H9 (cell line): ENCODE measurements around the gene MED1. TPM values are rescaled to one million over a fixed set of nuclear protein-coding genes. Genes with fewer than 3 reads are reported as not detected.
A peak's percentile ranks its signal among the peaks of the same experiment; 100 is the strongest.

ENCODE experiments used
- DNase-seq: peaks from one replicate; pipeline ENCODE4 v3.0.0-alpha.2; 2017
- H2AFZ ChIP-seq: one replicate; pipeline ENCODE4 v1.6.1; 2013; ENCODE audit warnings: mild to moderate bottlenecking, low read length, control low read depth, moderate library complexity
- H2AK5ac ChIP-seq: 2 replicates; pipeline ENCODE4 v1.6.1; 2013; ENCODE audit warnings: low read length, control low read depth, mixed read lengths; ENCODE audit not compliant: insufficient read length
- H2BK120ac ChIP-seq: one replicate; pipeline ENCODE4 v1.6.1; 2013; ENCODE audit warnings: low read depth, mild to moderate bottlenecking, low read length, control low read depth, inconsistent platforms; ENCODE audit not compliant: poor library complexity, severe bottlenecking
- H2BK12ac ChIP-seq: 2 replicates; pipeline ENCODE4 v1.6.1; 2013; ENCODE audit warnings: low read length, control low read depth, mixed read lengths, low read depth; ENCODE audit not compliant: insufficient read length
- H2BK15ac ChIP-seq: 2 replicates; pipeline ENCODE4 v1.6.1; 2013; ENCODE audit warnings: low read depth, low read length, control low read depth
- H2BK20ac ChIP-seq: one replicate; pipeline ENCODE4 v1.6.1; 2013; ENCODE audit warnings: low read depth, mild to moderate bottlenecking, low read length, control low read depth, inconsistent platforms; ENCODE audit not compliant: poor library complexity, severe bottlenecking
- H2BK5ac ChIP-seq: 2 replicates; pipeline ENCODE4 v1.6.1; 2013; ENCODE audit warnings: low read length, control low read depth, mixed read lengths; ENCODE audit not compliant: insufficient read length
- H3K14ac ChIP-seq: 2 replicates; pipeline ENCODE4 v1.6.1; 2013; ENCODE audit warnings: low read length, control low read depth; ENCODE audit not compliant: insufficient read depth
- H3K18ac ChIP-seq: 2 replicates; pipeline ENCODE4 v1.6.1; 2013; ENCODE audit warnings: low read depth, mild to moderate bottlenecking, mixed read lengths, low read length, control low read depth; ENCODE audit not compliant: insufficient read length
- H3K23ac ChIP-seq: 2 replicates; pipeline ENCODE4 v1.6.1; 2013; ENCODE audit warnings: low read length, control low read depth, mixed read lengths, low read depth; ENCODE audit not compliant: insufficient read length
- H3K23me2 ChIP-seq: 2 replicates; pipeline ENCODE4 v1.6.1; 2013; ENCODE audit warnings: low read depth, mild to moderate bottlenecking, mixed read lengths, low read length, control low read depth; ENCODE audit not compliant: insufficient read length, poor library complexity, severe bottlenecking
- H3K27ac ChIP-seq: 2 replicates; pipeline ENCODE4 v1.5.1; 2013; ENCODE audit warnings: low read length, control low read depth, mixed read lengths, low read depth; ENCODE audit not compliant: insufficient read length
- H3K27me3 ChIP-seq: 2 replicates; pipeline ENCODE4 v1.6.1; 2013; ENCODE audit warnings: low read length, control low read depth, inconsistent platforms; ENCODE audit not compliant: insufficient read depth
- H3K4ac ChIP-seq: 2 replicates; pipeline ENCODE4 v1.6.1; 2013; ENCODE audit warnings: low read depth, mild to moderate bottlenecking, control low read depth, inconsistent platforms, low read length, moderate library complexity
- H3K4me1 ChIP-seq: 2 replicates; pipeline ENCODE4 v1.6.1; 2013; ENCODE audit warnings: low read length, control low read depth, inconsistent platforms; ENCODE audit not compliant: insufficient read depth
- H3K4me2 ChIP-seq: 2 replicates; pipeline ENCODE4 v1.6.1; 2013; ENCODE audit warnings: low read length, control low read depth, mixed read lengths; ENCODE audit not compliant: insufficient read length, insufficient read depth
- H3K56ac ChIP-seq: 2 replicates; pipeline ENCODE4 v1.6.1; 2013; ENCODE audit warnings: low read depth, mild to moderate bottlenecking, mixed read lengths, low read length, control low read depth; ENCODE audit not compliant: insufficient read length
- H3K79me1 ChIP-seq: 2 replicates; pipeline ENCODE4 v1.6.1; 2013; ENCODE audit warnings: low read depth, mild to moderate bottlenecking, moderate library complexity, low read length, control low read depth, inconsistent platforms; ENCODE audit not compliant: insufficient read depth, poor library complexity, severe bottlenecking
- H3K79me2 ChIP-seq: 2 replicates; pipeline ENCODE4 v1.6.1; 2013; ENCODE audit warnings: low read length, control low read depth, inconsistent platforms; ENCODE audit not compliant: insufficient read depth
- H3K9ac ChIP-seq: 2 replicates; pipeline ENCODE4 v1.6.1; 2013; ENCODE audit warnings: low read length, control low read depth, mixed read lengths; ENCODE audit not compliant: insufficient read length; ENCODE audit errors: extremely low read depth
- H3K9me3 ChIP-seq: one replicate; pipeline ENCODE4 v1.6.1; 2013; ENCODE audit warnings: low read depth, low read length, inconsistent platforms; ENCODE audit not compliant: control insufficient read depth
- H3T11ph ChIP-seq: one replicate; pipeline ENCODE4 v1.6.1; 2013; ENCODE audit warnings: mild to moderate bottlenecking, low read length, control low read depth, inconsistent platforms
- H4K20me1 ChIP-seq: one replicate; pipeline ENCODE4 v1.6.1; 2013; ENCODE audit not compliant: control insufficient read depth, insufficient read length, insufficient read depth
- H4K5ac ChIP-seq: 2 replicates; pipeline ENCODE4 v1.6.1; 2013; ENCODE audit warnings: low read depth, mild to moderate bottlenecking, mixed read lengths, low read length, control low read depth; ENCODE audit not compliant: insufficient read length
- H4K8ac ChIP-seq: replicated peaks from 2 replicates; pipeline ENCODE4 v1.6.1; 2013; ENCODE audit warnings: low read length, control low read depth, mixed read lengths, low read depth; ENCODE audit not compliant: insufficient read length
- H4K91ac ChIP-seq: 2 replicates; pipeline ENCODE4 v1.6.1; 2013; ENCODE audit warnings: low read depth, mild to moderate bottlenecking, moderate library complexity, mixed read lengths, low read length, control low read depth; ENCODE audit not compliant: insufficient read length
- H3K27ac Mint-ChIP-seq, 3 experiments: 2 replicates in 2 of 3; 3 replicates in 1 of 3; pipeline ENCODE4 v1.8.0; 2020 to 2021; ENCODE audit warnings: mixed read lengths in 3 of 3, mild to moderate bottlenecking in 1 of 3, moderate library complexity in 1 of 3
- H3K27me3 Mint-ChIP-seq: 2 replicates; pipeline ENCODE4 v1.8.0; 2021; ENCODE audit warnings: low read depth, mild to moderate bottlenecking, moderate library complexity, mixed read lengths
- H3K36me3 Mint-ChIP-seq, 3 experiments: 2 replicates in 2 of 3; 3 replicates in 1 of 3; pipeline ENCODE4 v1.8.0; 2020 to 2021; ENCODE audit warnings: low read depth in 3 of 3, mixed read lengths in 3 of 3; ENCODE audit not compliant: insufficient read depth in 1 of 3
- H3K4me1 Mint-ChIP-seq, 2 experiments: 2 replicates each; pipeline ENCODE4 v1.8.0; 2020; ENCODE audit warnings: mixed read lengths in 2 of 2
- H3K4me3 Mint-ChIP-seq, 2 experiments: 2 replicates in 1 of 2; 3 replicates in 1 of 2; pipeline ENCODE4 v1.8.0; 2020 to 2021; ENCODE audit warnings: mild to moderate bottlenecking in 2 of 2, mixed read lengths in 2 of 2, moderate library complexity in 1 of 2
- H3K9me3 Mint-ChIP-seq, 2 experiments: 2 replicates in 1 of 2; 3 replicates in 1 of 2; pipeline ENCODE4 v1.8.0; 2020; ENCODE audit warnings: mild to moderate bottlenecking in 2 of 2, mixed read lengths in 2 of 2, moderate library complexity in 1 of 2
- CTCF ChIP-seq: fragments of 200-600 bp; sonication (generic); conservative IDR thresholded peaks from 3 replicates; pipeline ENCODE4 v1.8.0; 2021; ENCODE audit warnings: antibody characterized with exemption, mild to moderate bottlenecking
- WGBS: extraction: QIAGEN DNeasy Blood & Tissue Kit; methylation state at CpG from one replicate; pipeline ENCODE4 v1.1.7; 2013; ENCODE audit warnings: missing lambda C conversion rate, low lambda C conversion rate, mixed read lengths; ENCODE audit not compliant: insufficient read length; ENCODE audit errors: extremely low coverage; 5-methylcytosine and 5-hydroxymethylcytosine counted together
- total RNA-seq: library from RNA; stranded (reverse); gene quantifications from 2 replicates; pipeline ENCODE4 v1.2.1, GENCODE V29; 2021

MED1 gene
- total RNA-seq, 1 experiment from 2014 or later: 59.2 TPM

GRCh38 chr17:39450051-39450450 lies 1.0 kb downstream of the MED1 start:
- no peak for TF ChIP-seq CTCF
- Histone ChIP-seq H4K91ac (no peak overlapping the region), H3K14ac (no peak overlapping the region), H3K4me2 (peak overlapping the region; percentile 91), H3K4ac (no peak overlapping the region), H3K27ac (no peak overlapping the region), H4K5ac (no peak overlapping the region), H3K9ac (peak overlapping the region; percentile 100), H3K9me3 (no peaks in the 10 kb centered on the region), H2AFZ (no peak overlapping the region), H3K18ac (no peak overlapping the region), H3K4me1 (no peaks in the 10 kb centered on the region), H4K20me1 (no peaks in the 10 kb centered on the region), H2AK5ac (no peak overlapping the region), H3K23ac (no peak overlapping the region), H3K56ac (no peak overlapping the region), H2BK12ac (no peak overlapping the region), H3K23me2 (peaks cover 9% of the 10 kb centered on the region), H2BK5ac (no peak overlapping the region), H2BK20ac (no peak overlapping the region), H2BK15ac (no peak overlapping the region), H3T11ph (no peak overlapping the region), H3K79me2 (peaks cover 11% of the 10 kb centered on the region; the same call in 1 of the 2 replicates), H4K8ac (no peak overlapping the region), H3K27me3 (no peaks in the 10 kb centered on the region), H3K79me1 (peaks cover 3% of the 10 kb centered on the region), H2BK120ac (no peak overlapping the region)
- Mint-ChIP-seq H3K4me1 (peaks cover 3 to 4% of the 10 kb centered on the region in 2 experiments), H3K36me3 (peaks cover 5 to 29% (median 13%) of the 10 kb centered on the region in 3 experiments; a peak in 6 of 7 replicates), H3K9me3 (no peaks in the 10 kb centered on the region), H3K27ac (peak overlapping the region in 2 of 3 experiments; percentile 4 to 99; a peak in 1 of 7 replicates), H3K4me3 (peak overlapping the region; percentile 98), H3K27me3 (no peaks in the 10 kb centered on the region)
- no CpG with 5 or more reads among the region's 13 CpGs for WGBS
- DNase-seq: no peak
